Renal cortex interstitium (tissue), 11 donors: ENCODE measurements around the gene GHR. TPM values are rescaled to one million over a fixed set of nuclear protein-coding genes. Genes with fewer than 3 reads are reported as not detected.
A peak's percentile ranks its signal among the peaks of the same experiment; 100 is the strongest.

Experiments used
- DNase-seq, 11 donors: peaks; one replicate each; pipeline ENCODE4 v3.0.0-alpha.2; 2013; ENCODE audit warnings: low read depth in 9 of 11, low spot score in 4 of 11; ENCODE audit errors: extremely low read depth in 1 of 11
- polyA plus RNA-seq, 3 donors: library from polyadenylated mRNA; unstranded; fragments of 120-200 nt; gene quantifications; one replicate each; pipeline ENCODE4 v1.2.1, GENCODE V29; 2013; ENCODE audit not compliant: insufficient read length in 3 of 3

The GHR gene
- polyA plus RNA-seq, 3 donors = 20.7 to 26.1 (median 20.8) TPM

GRCh38 chr5:42582723-42583122 is 159.5 kb downstream of the GHR start:
- DNase-seq = no peak

GRCh38 chr5:42583322-42583721 is 160.1 kb downstream of the GHR start:
- peak in 5 of 11 donors; percentile 31 to 57 (median 46) for DNase-seq

- DNase-seq = no peak
Observed at GRCh38 chr5:42586625-42587024, 163.4 kb downstream of the GHR start.

GRCh38 chr5:42587096-42587723 is 164.0 kb downstream of the GHR start:
- DNase-seq = no peak

- no peak for DNase-seq
Observed at GRCh38 chr5:42590566-42590965, 167.3 kb downstream of the GHR start.

GRCh38 chr5:42591015-42591414 is 167.8 kb downstream of the GHR start:
- peak in 3 of 11 donors; percentile 32 to 36 (median 35) for DNase-seq

GRCh38 chr5:42592401-42593140 is 169.3 kb downstream of the GHR start:
- DNase-seq = no peak

- DNase-seq = no peak
Observed at GRCh38 chr5:42593591-42593990, 170.4 kb downstream of the GHR start.

- DNase-seq = no peak
Observed at GRCh38 chr5:42595597-42595996, 172.4 kb downstream of the GHR start.

- no peak for DNase-seq
Observed at GRCh38 chr5:42596817-42597216, 173.6 kb downstream of the GHR start.

GRCh38 chr5:42597318-42597937 is 174.2 kb downstream of the GHR start:
- no peak for DNase-seq

GRCh38 chr5:42598311-42598710 is 175.1 kb downstream of the GHR start:
- DNase-seq = no peak

- DNase-seq = no peak
Observed at GRCh38 chr5:42599106-42599505, 175.9 kb downstream of the GHR start.

GRCh38 chr5:42600441-42600840 is 177.2 kb downstream of the GHR start:
- no peak for DNase-seq

GRCh38 chr5:42604171-42604711 is 181.0 kb downstream of the GHR start:
- no peak for DNase-seq

GRCh38 chr5:42605490-42605889 is 182.3 kb downstream of the GHR start:
- DNase-seq = no peak

GRCh38 chr5:42606464-42606869 is 183.2 kb downstream of the GHR start:
- no peak for DNase-seq

- DNase-seq = no peak
Observed at GRCh38 chr5:42611437-42611836, 188.2 kb downstream of the GHR start.

GRCh38 chr5:42612750-42613366 is 189.6 kb downstream of the GHR start:
- no peak for DNase-seq

GRCh38 chr5:42614509-42614908 is 191.3 kb downstream of the GHR start:
- DNase-seq = no peak
